HEK293 (cell line): Measurements from ENCODE around the gene PAM.

Experiments used
- CTCF ChIP-seq: fragments of 450-650 bp; formaldehyde crosslinking; IDR thresholded peaks from 2 replicates; pipeline ENCODE4 v1.5.1; 2016; ENCODE audit warnings: missing biosample characterization, missing genetic modification characterization
- HOXC10 ChIP-seq: sonication (generic); formaldehyde crosslinking; IDR thresholded peaks from 2 replicates; pipeline ENCODE4 v1.8.1; 2023; ENCODE audit warnings: mild to moderate bottlenecking, missing genetic modification reagents
- REST ChIP-seq: fragments of 450-650 bp; formaldehyde crosslinking; IDR thresholded peaks from 2 replicates; pipeline ENCODE4 v1.5.1; 2016; ENCODE audit warnings: missing biosample characterization, missing genetic modification characterization
- YY1 ChIP-seq: fragments of 450-650 bp; formaldehyde crosslinking; IDR thresholded peaks from 2 replicates; pipeline ENCODE4 v1.5.1; 2018; ENCODE audit warnings: missing biosample characterization, missing genetic modification characterization
- ZBTB20 ChIP-seq: fragments of 450-650 bp; formaldehyde crosslinking; IDR thresholded peaks from 2 replicates; pipeline ENCODE4 v1.5.1; 2016; ENCODE audit warnings: missing biosample characterization, missing genetic modification characterization
- ZBTB49 ChIP-seq: fragments of 450-650 bp; formaldehyde crosslinking; IDR thresholded peaks from 2 replicates; pipeline ENCODE4 v1.5.1; 2016; ENCODE audit warnings: missing biosample characterization, missing genetic modification characterization, low read depth
- ZNF239 ChIP-seq: fragments of 450-650 bp; formaldehyde crosslinking; IDR thresholded peaks from 2 replicates; pipeline ENCODE4 v1.5.1; 2016; ENCODE audit warnings: missing biosample characterization, missing genetic modification characterization
- ZNF302 ChIP-seq: fragments of 450-650 bp; formaldehyde crosslinking; IDR thresholded peaks from 2 replicates; pipeline ENCODE4 v1.5.1; 2016; ENCODE audit warnings: missing biosample characterization, missing genetic modification characterization, low read depth
- ZNF324 ChIP-seq: fragments of 450-650 bp; formaldehyde crosslinking; IDR thresholded peaks from 2 replicates; pipeline ENCODE4 v1.5.1; 2016; ENCODE audit warnings: missing biosample characterization, missing genetic modification characterization
- ZNF529 ChIP-seq: fragments of 450-650 bp; formaldehyde crosslinking; IDR thresholded peaks from 2 replicates; pipeline ENCODE4 v1.5.1; 2017; ENCODE audit warnings: missing genetic modification characterization, missing biosample characterization; ENCODE audit not compliant: insufficient replicate concordance
- ZNF558 ChIP-seq: fragments of 450-650 bp; formaldehyde crosslinking; IDR thresholded peaks from 2 replicates; pipeline ENCODE4 v1.5.1; 2016; ENCODE audit warnings: missing biosample characterization, missing genetic modification characterization
- ZNF747 ChIP-seq: fragments of 450-650 bp; formaldehyde crosslinking; IDR thresholded peaks from 2 replicates; pipeline ENCODE4 v1.5.1; 2016; ENCODE audit warnings: missing biosample characterization, missing genetic modification characterization

- TF ChIP-seq ZNF747 (no peak), CTCF (tag by site-specific recombination) (no peak), REST (tag by site-specific recombination) (no peak), ZNF529 (no peak), ZNF239 (no peak), ZNF324 (no peak), ZNF558 (tag by site-specific recombination) (no peak), HOXC10 (CRISPR knock-in tag) (no peak), ZNF302 (no peak), ZBTB20 (tag by site-specific recombination) (no peak), YY1 (tag by site-specific recombination) (no peak), ZBTB49 (tag by site-specific recombination) (no peak)
Measured at GRCh38 chr5:102796498-102796897, 41.4 kb downstream of the PAM start.
